Bronchial epithelial cell (primary cell): Measurements from ENCODE around the gene BCAS3. TPM values are rescaled to one million over a fixed set of nuclear protein-coding genes. Genes with fewer than 3 reads are reported as not detected.
A peak's percentile ranks its signal among the peaks of the same experiment; 100 is the strongest.

Source experiments
- DNase-seq: peaks from one replicate; pipeline ENCODE4 v3.0.0-alpha.2; 2010; ENCODE audit warnings: low read depth
- FAIRE-seq: peaks from 2 replicates; lab custom pipeline; 2011; peaks lifted over from hg19 to GRCh38; lab: Jason Lieb, UNC
- H3K27me3 ChIP-seq: 2 replicates; pipeline ENCODE4 v1.5.1; 2011; ENCODE audit warnings: low read length; ENCODE audit not compliant: control insufficient read depth, insufficient read depth
- H3K36me3 ChIP-seq: 2 replicates; pipeline ENCODE4 v1.5.1; 2011; ENCODE audit warnings: low read length; ENCODE audit not compliant: control insufficient read depth, insufficient read depth
- H3K4me3 ChIP-seq: 2 replicates; pipeline ENCODE4 v1.5.1; 2011; ENCODE audit warnings: mild to moderate bottlenecking, low read depth, low read length, control low read depth
- CTCF ChIP-seq: IDR thresholded peaks from 2 replicates; pipeline ENCODE4 v1.5.1; 2011; ENCODE audit warnings: mild to moderate bottlenecking, moderate library complexity, low read length, control low read depth, inconsistent platforms; ENCODE audit not compliant: insufficient read depth, severe bottlenecking
- total RNA-seq: library from RNA; depleted of rRNA; stranded (reverse); fragments of >200 nt; gene quantifications from 2 replicates; pipeline ENCODE4 v1.2.1, GENCODE V29; 2014

Gene BCAS3
- total RNA-seq, 1 donor from 2014 or later = 10.3 TPM

GRCh38 chr17:61360318-61360943, 682.8 kb downstream of the BCAS3 start:
- H3K27me3 ChIP-seq = no peaks in the 10 kb centered on the region
- no peak for FAIRE-seq
- TF ChIP-seq CTCF = no peak

GRCh38 chr17:61361084-61361483, 683.4 kb downstream of the BCAS3 start:
- DNase-seq (peak; percentile 81), FAIRE-seq (no peak)
- no peaks in the 10 kb centered on the region for H3K27me3 ChIP-seq
- H3K36me3 ChIP-seq = no peaks in the 10 kb centered on the region
- H3K4me3 ChIP-seq = no peak overlapping the region
- no peak for TF ChIP-seq CTCF

More at GRCh38 chr17:61360318-61360943, 682.8 kb downstream of the BCAS3 start:
- Histone ChIP-seq H3K36me3 (no peaks in the 10 kb centered on the region), H3K4me3 (no peak overlapping the region)
- no peak for DNase-seq

GRCh38 chr17:61362396-61362795, 684.7 kb downstream of the BCAS3 start:
- H3K4me3 ChIP-seq = no peak overlapping the region
- no peak for TF ChIP-seq CTCF
- H3K27me3 ChIP-seq = no peaks in the 10 kb centered on the region
- FAIRE-seq (no peak), DNase-seq (no peak)
- no peaks in the 10 kb centered on the region for H3K36me3 ChIP-seq

GRCh38 chr17:61362852-61363600, 685.4 kb downstream of the BCAS3 start:
- no peak for DNase-seq
- H3K36me3 ChIP-seq = no peaks in the 10 kb centered on the region
- no peak for FAIRE-seq
- no peak overlapping the region for H3K4me3 ChIP-seq
- no peak for TF ChIP-seq CTCF
- no peaks in the 10 kb centered on the region for H3K27me3 ChIP-seq

GRCh38 chr17:61363601-61364462, 686.2 kb downstream of the BCAS3 start:
- Histone ChIP-seq H3K4me3 (no peak overlapping the region), H3K36me3 (no peaks in the 10 kb centered on the region), H3K27me3 (no peaks in the 10 kb centered on the region)
- no peak for DNase-seq
- TF ChIP-seq CTCF = no peak
- FAIRE-seq = no peak
